Right cardiac atrium (tissue), 5 donors: ENCODE measurements around the gene ADA. TPM values are rescaled to one million over a fixed set of nuclear protein-coding genes. Genes with fewer than 3 reads are reported as not detected.
A peak's percentile ranks its signal among the peaks of the same experiment; 100 is the strongest.

Experiments used
- ATAC-seq, 2 donors: fragments of 200-7000 bp; cut with Tn5 transposase; one replicate each; pipeline versions ENCODE4 v1.8.0 to v1.9.1; 2020; ENCODE audit warnings: moderate library complexity in 2 of 2, mild to moderate bottlenecking in 1 of 2
- DNase-seq, 3 donors: peaks; one replicate each; pipeline ENCODE4 v3.0.0-alpha.2; 2020
- H3K27ac ChIP-seq: one replicate; pipeline ENCODE4 v1.5.1; 2013; ENCODE audit warnings: mild to moderate bottlenecking, low read length, control low read depth, moderate library complexity
- H3K27me3 ChIP-seq: one replicate; pipeline ENCODE4 v1.6.1; 2013; ENCODE audit not compliant: control insufficient read depth, insufficient read depth
- H3K4me1 ChIP-seq: one replicate; pipeline ENCODE4 v1.6.1; 2013; ENCODE audit warnings: low read length; ENCODE audit not compliant: control insufficient read depth, insufficient read depth
- H3K4me3 ChIP-seq: one replicate; pipeline ENCODE4 v1.5.1; 2013; ENCODE audit warnings: low read length, control low read depth
- H3K9me3 ChIP-seq: one replicate; pipeline ENCODE4 v1.6.1; 2013; ENCODE audit warnings: low read length; ENCODE audit not compliant: control insufficient read depth
- WGBS: extraction: QIAGEN DNeasy Blood & Tissue Kit; methylation state at CpG from one replicate; pipeline ENCODE4 v1.1.7; 2013; 5-methylcytosine and 5-hydroxymethylcytosine counted together
- intact Hi-C, 4 donors: fragments of 100-400 bp; cut with DNase I; formaldehyde crosslinking; loops; one replicate each; pipeline versions ENCODE4 v1.11.0 to v1.14.0; 2022 to 2023
- polyA plus RNA-seq: library from polyadenylated mRNA; stranded (reverse); fragments of 200-250 nt; gene quantifications from one replicate; pipeline ENCODE4 v1.2.3, GENCODE V29; 2013
- total RNA-seq, 4 donors: library from RNA; stranded (reverse); fragmentation: NEBNext Ultra II Directional; extraction: Animal tissue kit (Norgen Biotek cat#: 25700); gene quantifications; one replicate each; pipeline ENCODE4 v1.2.1, GENCODE V29; 2021
- donor health status: healthy with polysubstance abuse.
- donor health status: DM: no; HTN: yes; CAD: no.
- donor health status: DM: no; HTN: no; CAD: no.
- donor health status: DM: no; HTN: yes; CAD: no; lungs with severe emphysema.
- donor health status: DM: yes; HTN: yes; CAD: no.

Gene ADA
- total and polyA plus RNA-seq, 5 donors = 11.6 to 22.8 (median 12.4) TPM

- no peak overlapping the region for H3K27ac ChIP-seq
- peak in 1 of 3 donors; percentile 32 for DNase-seq
- no peak for ATAC-seq
- 95% methylated on average over 5 of the region's 5 CpGs for WGBS
- H3K27me3 ChIP-seq = no peaks in the 10 kb centered on the region
- H3K4me3 ChIP-seq = no peak overlapping the region
- H3K9me3 ChIP-seq = no peaks in the 10 kb centered on the region
- H3K4me1 ChIP-seq = peaks cover 25% of the 10 kb centered on the region
- intact Hi-C loops = loop anchor here (5.0 to 10.0 kb wide), 5 partner anchors 91 to 399 kb away; partner anchors contain the start of genes OSER1 (in 1 of the 4), SERINC3 (in 1 of the 4) and TTPAL (in 1 of the 4)
These were observed 37.9 kb downstream of the ADA start for GRCh38 chr20:44613575-44613974.

- Histone ChIP-seq H3K27me3 (no peaks in the 10 kb centered on the region), H3K4me3 (no peak overlapping the region), H3K4me1 (peaks cover 14% of the 10 kb centered on the region), H3K9me3 (no peaks in the 10 kb centered on the region), H3K27ac (peak overlapping the region; percentile 70)
- 7% methylated on average over 1 of the region's 1 CpG for WGBS
- intact Hi-C loops = loop anchor here (5.0 to 10.0 kb wide), 5 partner anchors 88 to 396 kb away; partner anchors contain the start of genes OSER1 (in 1 of the 4), SERINC3 (in 1 of the 4) and TTPAL (in 1 of the 4)
- ATAC-seq (peak in 1 of 2 donors; percentile 1), DNase-seq (peak in 1 of 3 donors; percentile 18)
These were observed 41.1 kb downstream of the ADA start for GRCh38 chr20:44610313-44610962.

GRCh38 chr20:44609516-44610312 lies 41.8 kb downstream of the ADA start:
- peak overlapping the region; percentile 86 for H3K27ac ChIP-seq
- H3K9me3 ChIP-seq = no peaks in the 10 kb centered on the region
- H3K4me3 ChIP-seq = no peak overlapping the region
- H3K4me1 ChIP-seq = peaks cover 11% of the 10 kb centered on the region
- WGBS = 24% methylated on average over 25 of the region's 25 CpGs
- H3K27me3 ChIP-seq = no peaks in the 10 kb centered on the region
- DNase-seq (peak; percentile 88 to 95 (median 95)), ATAC-seq (peak; percentile 91 to 94)
- intact Hi-C loops = loop anchor here (5.0 to 10.0 kb wide), 6 partner anchors 75 to 395 kb away; partner anchors contain the start of genes OSER1 (in 1 of the 4), SERINC3 (in 1 of the 4) and TTPAL (in 1 of the 4)

GRCh38 chr20:44609006-44609515 lies 42.4 kb downstream of the ADA start:
- Histone ChIP-seq H3K9me3 (no peaks in the 10 kb centered on the region), H3K27me3 (no peaks in the 10 kb centered on the region), H3K27ac (peak overlapping the region; percentile 86), H3K4me1 (peaks cover 13% of the 10 kb centered on the region), H3K4me3 (no peak overlapping the region)
- DNase-seq (peak in 1 of 3 donors; percentile 56), ATAC-seq (peak; percentile 32 to 34)
- intact Hi-C loops = loop anchor here in 1 of 4 donors (10.0 kb wide), 1 partner anchor 74 kb away; no protein-coding TSS in a partner anchor
- 44% methylated on average over 9 of the region's 9 CpGs for WGBS

GRCh38 chr20:44606725-44607441 lies 44.6 kb downstream of the ADA start:
- peaks cover 17% of the 10 kb centered on the region for H3K4me1 ChIP-seq
- intact Hi-C loops = loop anchor here in 1 of 4 donors (10.0 kb wide), 1 partner anchor 72 kb away; no protein-coding TSS in a partner anchor
- no peaks in the 10 kb centered on the region for H3K9me3 ChIP-seq
- no peaks in the 10 kb centered on the region for H3K27me3 ChIP-seq
- H3K27ac ChIP-seq = no peak overlapping the region
- ATAC-seq (no peak), DNase-seq (peak in 1 of 3 donors; percentile 14)
- WGBS = 96% methylated on average over 5 of the region's 5 CpGs
- no peak overlapping the region for H3K4me3 ChIP-seq

GRCh38 chr20:44603327-44603726 lies 48.2 kb downstream of the ADA start:
- no peaks in the 10 kb centered on the region for H3K9me3 ChIP-seq
- ATAC-seq (no peak), DNase-seq (peak in 1 of 3 donors; percentile 10)
- peak overlapping the region; percentile 6 for H3K27ac ChIP-seq
- WGBS = 94% methylated on average over 8 of the region's 8 CpGs
- intact Hi-C loops = loop anchor here in 2 of 4 donors (5.0 to 10.0 kb wide), 2 partner anchors 69 to 71 kb away; no protein-coding TSS in a partner anchor
- H3K4me3 ChIP-seq = no peak overlapping the region
- H3K27me3 ChIP-seq = no peaks in the 10 kb centered on the region
- peaks cover 32% of the 10 kb centered on the region for H3K4me1 ChIP-seq

- Histone ChIP-seq H3K4me3 (no peak overlapping the region), H3K27me3 (no peaks in the 10 kb centered on the region), H3K9me3 (no peaks in the 10 kb centered on the region), H3K4me1 (peaks cover 42% of the 10 kb centered on the region), H3K27ac (peak overlapping the region; percentile 100)
- ATAC-seq (peak; percentile 86 to 88), DNase-seq (peak; percentile 80 to 92 (median 89))
- intact Hi-C loops = loop anchor here in 2 of 4 donors (5.0 to 10.0 kb wide), 2 partner anchors 67 to 70 kb away; no protein-coding TSS in a partner anchor
- 0% methylated on average over 1 of the region's 1 CpG for WGBS
These were observed 49.7 kb downstream of the ADA start for GRCh38 chr20:44601801-44602204.

GRCh38 chr20:44601236-44601671 lies 50.2 kb downstream of the ADA start:
- Histone ChIP-seq H3K27me3 (no peaks in the 10 kb centered on the region), H3K27ac (peak overlapping the region; percentile 100), H3K4me3 (no peak overlapping the region), H3K4me1 (peaks cover 47% of the 10 kb centered on the region), H3K9me3 (no peaks in the 10 kb centered on the region)
- WGBS = 19% methylated on average over 7 of the region's 7 CpGs
- ATAC-seq (peak; percentile 39 to 57), DNase-seq (peak in 2 of 3 donors; percentile 77 to 84)
- intact Hi-C loops = loop anchor here in 2 of 4 donors (5.0 to 10.0 kb wide), 2 partner anchors 66 to 69 kb away; no protein-coding TSS in a partner anchor

GRCh38 chr20:44600758-44601201 lies 50.7 kb downstream of the ADA start:
- intact Hi-C loops = loop anchor here in 2 of 4 donors (5.0 to 10.0 kb wide), 2 partner anchors 66 to 68 kb away; no protein-coding TSS in a partner anchor
- H3K4me1 ChIP-seq = peaks cover 48% of the 10 kb centered on the region
- ATAC-seq = peak; percentile 37 to 68
- H3K27me3 ChIP-seq = no peaks in the 10 kb centered on the region
- peak in 2 of 3 donors; percentile 59 to 62 for DNase-seq
- H3K9me3 ChIP-seq = no peaks in the 10 kb centered on the region
- H3K27ac ChIP-seq = peak overlapping the region; percentile 100
- H3K4me3 ChIP-seq = no peak overlapping the region
- 29% methylated on average over 11 of the region's 11 CpGs for WGBS

GRCh38 chr20:44600301-44600700 lies 51.2 kb downstream of the ADA start:
- intact Hi-C loops = loop anchor here in 2 of 4 donors (5.0 to 10.0 kb wide), 2 partner anchors 66 to 68 kb away; no protein-coding TSS in a partner anchor
- peak overlapping the region; percentile 100 for H3K27ac ChIP-seq
- H3K27me3 ChIP-seq = no peaks in the 10 kb centered on the region
- H3K4me1 ChIP-seq = peaks cover 50% of the 10 kb centered on the region
- H3K9me3 ChIP-seq = no peaks in the 10 kb centered on the region
- DNase-seq (peak in 1 of 3 donors; percentile 14), ATAC-seq (no peak)
- H3K4me3 ChIP-seq = no peak overlapping the region
- WGBS = 74% methylated on average over 4 of the region's 4 CpGs
